HepG2 (cell line): ENCODE results near the gene CTBP1. TPM values are rescaled to one million over a fixed set of nuclear protein-coding genes. Genes with fewer than 3 reads are reported as not detected.
A peak's percentile ranks its signal among the peaks of the same experiment; 100 is the strongest.

ENCODE experiments used
- ATAC-seq: fragments of 200-7000 bp; cut with Tn5 transposase; 3 replicates; pipeline ENCODE4 v1.9.1; 2020; ENCODE audit warnings: mild to moderate bottlenecking, moderate library complexity
- BruUV-seq: library from RNA; stranded (reverse); fragments of 400-500 nt; replicated peaks from 2 replicates; lab custom pipeline; 2021; lab: Mats Ljungman, UMichigan
- CTCF ChIA-PET: fragments of 300-600 bp; formaldehyde crosslinking; extraction: SDS; loops from one replicate; lab custom pipeline; 2021; ENCODE audit warnings: low total read pairs, inconsistent platforms, low intra/inter-chr PET ratio; lab: Yijun Ruan, JAX
- POLR2A ChIA-PET: fragments of 350-600 bp; sonication (Branson Sonifier 250); formaldehyde crosslinking; loops from one replicate; lab custom pipeline; 2020; ENCODE audit warnings: antibody characterized with exemption, inconsistent platforms; lab: Yijun Ruan, JAX
- DNase-seq: peaks from one replicate; pipeline ENCODE4 v3.0.0-alpha.2; 2015; ENCODE audit warnings: low spot score
- FAIRE-seq: peaks from 3 replicates; lab custom pipeline; 2011; peaks lifted over from hg19 to GRCh38; lab: Jason Lieb, UNC
- H2AFZ ChIP-seq: one replicate; pipeline ENCODE4 v1.6.1; 2011; ENCODE audit warnings: low read length, inconsistent platforms
- H3K27ac ChIP-seq: fragments of 300-600 bp; 3 replicates; pipeline ENCODE4 v1.8.0; 2011; ENCODE audit warnings: mixed run types, mild to moderate bottlenecking, mixed read lengths, low read length, inconsistent platforms; ENCODE audit not compliant: insufficient read depth; ENCODE audit errors: extremely low read length
- H3K27me3 ChIP-seq, 2 experiments: fragments of 200-600 bp in 1 of 2; 2 replicates in 1 of 2; 3 replicates in 1 of 2; pipeline versions ENCODE4 v1.6.0 to v1.8.0; 2011; ENCODE audit warnings: low read length in 2 of 2, mild to moderate bottlenecking in 2 of 2, moderate library complexity in 2 of 2, inconsistent platforms in 1 of 2; ENCODE audit not compliant: insufficient read depth in 2 of 2, control insufficient read depth in 1 of 2
- H3K36me3 ChIP-seq, 2 experiments: fragments of 200-600 bp in 1 of 2; replicated peaks in 1 of 2; 2 replicates in 1 of 2; 3 replicates in 1 of 2; pipeline versions ENCODE4 v1.5.1 to v1.8.0; 2011; ENCODE audit warnings: low read length in 2 of 2, inconsistent platforms in 1 of 2; ENCODE audit not compliant: insufficient read depth in 2 of 2, control insufficient read depth in 1 of 2
- H3K4me1 ChIP-seq: 2 replicates; pipeline ENCODE4 v1.5.1; 2012; ENCODE audit warnings: low read length, inconsistent platforms; ENCODE audit not compliant: insufficient read depth
- H3K4me2 ChIP-seq: 2 replicates; pipeline ENCODE4 v1.6.0; 2011; ENCODE audit warnings: low read depth, low read length, inconsistent platforms
- H3K4me3 ChIP-seq, 3 experiments: fragments of 200-600 bp in 1 of 3; sonication (generic), shearing (Covaris generic) in 1 of 3; replicated peaks in 1 of 3; 2 replicates each; pipeline ENCODE4 v1.5.1; 2011 to 2016; ENCODE audit warnings: low read length in 3 of 3, inconsistent platforms in 2 of 3, low read depth in 2 of 3, mild to moderate bottlenecking in 2 of 3, control low read depth in 1 of 3, mixed read lengths in 1 of 3; ENCODE audit not compliant: insufficient read depth in 1 of 3
- H3K79me2 ChIP-seq: one replicate; pipeline ENCODE4 v1.6.1; 2011; ENCODE audit warnings: low read length, inconsistent platforms; ENCODE audit not compliant: insufficient read depth
- H3K9ac ChIP-seq: 2 replicates; pipeline ENCODE4 v1.6.0; 2011; ENCODE audit warnings: mild to moderate bottlenecking, low read depth, low read length, inconsistent platforms; ENCODE audit not compliant: insufficient read depth
- H3K9me3 ChIP-seq: 2 replicates; pipeline ENCODE4 v1.5.1; 2012; ENCODE audit warnings: mild to moderate bottlenecking, low read length
- H4K20me1 ChIP-seq: 2 replicates; pipeline ENCODE4 v1.6.0; 2011; ENCODE audit warnings: inconsistent platforms, mild to moderate bottlenecking, low read length, moderate library complexity; ENCODE audit not compliant: insufficient read depth
- DMAP1 ChIP-seq: IDR thresholded peaks from 2 replicates; pipeline ENCODE4 v1.6.1; 2016
- FOXM1 ChIP-seq: sonication (generic); formaldehyde crosslinking; IDR thresholded peaks from 2 replicates; pipeline ENCODE4 v1.5.0; 2020; ENCODE audit warnings: missing genetic modification reagents
- JDP2 ChIP-seq: sonication (generic); formaldehyde crosslinking; IDR thresholded peaks from 2 replicates; pipeline ENCODE4 v1.8.1; 2022; ENCODE audit warnings: missing genetic modification reagents, borderline replicate concordance
- NRL ChIP-seq: sonication (generic); formaldehyde crosslinking; IDR thresholded peaks from 2 replicates; pipeline ENCODE4 v1.5.0; 2020; ENCODE audit warnings: missing genetic modification reagents, mild to moderate bottlenecking, moderate library complexity, borderline replicate concordance
- SMAD1 ChIP-seq: sonication (generic); formaldehyde crosslinking; IDR thresholded peaks from 2 replicates; pipeline ENCODE4 v1.4.0; 2020; ENCODE audit warnings: missing genetic modification reagents, low read depth, mild to moderate bottlenecking, borderline replicate concordance
- TBL1XR1 ChIP-seq: fragments of 150-350 bp; IDR thresholded peaks from 2 replicates; pipeline ENCODE4 v1.6.1; 2014; ENCODE audit warnings: borderline replicate concordance, low read length; ENCODE audit not compliant: partially characterized antibody
- ZFP90 ChIP-seq: sonication (generic); formaldehyde crosslinking; IDR thresholded peaks from 2 replicates; pipeline ENCODE4 v1.8.0; 2022; ENCODE audit warnings: missing genetic modification reagents, mild to moderate bottlenecking, inconsistent platforms, borderline replicate concordance
- ZNF207 ChIP-seq: fragments of 450-650 bp; IDR thresholded peaks from 2 replicates; pipeline ENCODE4 v1.6.1; 2016; ENCODE audit warnings: antibody characterized with exemption, borderline replicate concordance
- ZNF766 ChIP-seq: sonication (generic); formaldehyde crosslinking; IDR thresholded peaks from 2 replicates; pipeline ENCODE4 v1.5.0; 2020; ENCODE audit warnings: missing genetic modification reagents, borderline replicate concordance
- ZXDC ChIP-seq: sonication (generic); formaldehyde crosslinking; IDR thresholded peaks from 2 replicates; pipeline ENCODE4 v1.5.0; 2020; ENCODE audit warnings: mild to moderate bottlenecking, missing genetic modification reagents
- WGBS: methylation state at CpG from one replicate; pipeline ENCODE4 v1.1.6; 2017; ENCODE audit warnings: low lambda C conversion rate; 5-methylcytosine and 5-hydroxymethylcytosine counted together
- in situ Hi-C: cut with HindIII; loops from 2 replicates; pipeline ENCODE4 v1.10.0; 2017; ENCODE audit warnings: low pct_unique_long_range_greater_than_20kb; ENCODE audit not compliant: extremely low pct_ligation_motif_present
- intact Hi-C: fragments of 100-400 bp; cut with micrococcal nuclease; formaldehyde crosslinking; loops from one replicate; pipeline ENCODE4 v1.10.0; 2022; ENCODE audit not compliant: unreplicated experiment
- polyA plus RNA-seq, 8 experiments: library from polyadenylated mRNA; depleted of rRNA in 3 of 8; stranded (reverse) in 7 of 8; unstranded in 1 of 8; fragments of >200 nt; fragmentation: Illumina TruSeq in 4 of 8; extraction: Trizol in 4 of 8; gene quantifications; 2 replicates each; pipeline versions ENCODE4 v1.2.1 to v1.2.3, GENCODE V29; 2011 to 2016; ENCODE audit warnings: low read depth in 4 of 8, missing spikeins in 1 of 8, mixed read lengths in 1 of 8; ENCODE audit not compliant: insufficient read depth in 1 of 8
- total RNA-seq, 5 experiments: library from RNA; depleted of rRNA; stranded (reverse); fragments of >200 nt; fragmentation: Illumina TruSeq; extraction: Trizol; gene quantifications; 2 replicates each; pipeline ENCODE4 v1.2.3, GENCODE V29; 2016; ENCODE audit warnings: low read depth in 1 of 5
- TF ChIP-seq, protein P1 (sequence below): sonication (generic); formaldehyde crosslinking; IDR thresholded peaks from 2 replicates; pipeline ENCODE4 v1.4.0; 2020; ENCODE audit warnings: missing genetic modification reagents, borderline replicate concordance
- TF ChIP-seq, protein P2 (sequence below): sonication (generic); formaldehyde crosslinking; IDR thresholded peaks from 2 replicates; pipeline ENCODE4 v1.8.0; 2022; ENCODE audit warnings: missing genetic modification reagents, mild to moderate bottlenecking, inconsistent platforms, borderline replicate concordance
- TF ChIP-seq, protein P3 (sequence below): sonication (generic); formaldehyde crosslinking; IDR thresholded peaks from 2 replicates; pipeline ENCODE4 v1.8.0; 2022; ENCODE audit warnings: missing genetic modification reagents, mild to moderate bottlenecking, moderate library complexity, borderline replicate concordance

The CTBP1 gene
- total and polyA plus RNA-seq, 2 of the 13 experiments (the other 11 are each of a cell fraction or from before 2014, with no cell fraction given), result 78.5 to 112 TPM

DNA sequence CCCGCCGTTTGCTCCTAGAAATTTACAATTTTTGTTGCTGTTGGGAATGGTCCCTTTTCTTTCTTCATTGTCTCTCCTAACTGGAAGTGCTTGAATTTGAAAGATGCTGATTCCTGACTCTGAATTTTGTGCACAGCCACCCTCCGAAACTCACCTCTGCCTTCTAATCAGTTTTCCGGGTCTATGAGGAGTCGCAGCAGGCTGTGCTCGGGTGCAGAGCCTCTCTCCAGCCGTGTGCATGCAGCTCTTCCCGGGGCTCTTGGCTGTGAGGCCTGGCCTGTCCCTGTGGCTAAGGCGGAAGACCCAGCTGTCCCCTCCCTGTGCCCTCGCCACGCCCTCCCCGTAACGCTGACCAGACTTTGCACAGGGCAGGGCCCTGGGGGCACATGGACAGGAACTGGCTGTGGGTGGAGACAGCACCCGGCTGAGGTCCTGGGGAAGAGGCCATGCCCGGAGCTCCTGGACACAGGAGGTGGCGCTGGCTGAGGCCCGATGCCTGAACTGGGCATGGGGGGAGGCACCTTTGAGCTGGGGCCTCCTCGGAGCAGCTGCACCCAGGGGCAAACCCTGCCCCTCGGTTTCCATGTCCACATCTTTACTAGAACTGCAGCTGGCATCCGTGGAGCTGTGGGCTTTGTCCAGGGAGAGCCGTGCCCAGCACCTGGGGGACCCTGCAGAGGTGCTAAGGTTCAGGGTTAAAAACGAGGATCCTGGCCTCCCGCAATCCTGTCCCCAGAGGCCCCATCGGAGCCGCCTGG is 43.9 kb downstream of the CTBP1 start:
- ChIA-PET CTCF (no interaction called here), POLR2A (interaction anchor here (0.6 to 5.3 kb wide), 19 partner anchors 8 to 212 kb away, joined by 3 to 95 read pairs (median 4); partner anchors contain the start of genes SLC26A1, SPON2 and UVSSA)
- H4K20me1 ChIP-seq, result no peaks in the 10 kb centered on the region
- H3K36me3 ChIP-seq, result no peaks in the 10 kb centered on the region; a peak in 1 of 5 replicates
- peaks cover 2% of the 10 kb centered on the region for H3K79me2 ChIP-seq
- H3K27me3 ChIP-seq, result no peaks in the 10 kb centered on the region
- ATAC-seq (peak; percentile 90), FAIRE-seq (peak; percentile 89), DNase-seq (peak; percentile 87)
- H3K4me2 ChIP-seq, result peak overlapping the region; percentile 98
- H3K4me3 ChIP-seq, result peak overlapping the region; percentile 51 to 76 (median 70)
- H3K9me3 ChIP-seq, result no peaks in the 10 kb centered on the region
- H3K4me1 ChIP-seq, result peaks cover 45% of the 10 kb centered on the region
- intact Hi-C loops (loop anchor here (1.0 kb wide), 1 partner anchor 32 kb away; no protein-coding TSS in a partner anchor), in situ Hi-C loops (loop anchor here (5.0 kb wide), 1 partner anchor 33 kb away; the partner anchor contains the start of gene SPON2)
- H3K27ac ChIP-seq, result peak overlapping the region; percentile 74
- WGBS, result 0% methylated on average over 8 of the region's 25 CpGs
- TSS peak; percentile 83 for BruUV-seq
- H2AFZ ChIP-seq, result no peak overlapping the region
- peak overlapping the region; percentile 79 for H3K9ac ChIP-seq
- TF ChIP-seq JDP2 (CRISPR knock-in tag) (no peak), ZFP90 (CRISPR knock-in tag) (0 out of 2 replicates have a peak, but pooled peaks have one; percentile 65), ZNF207 (no peak), FOXM1 (CRISPR knock-in tag) (no peak), TBL1XR1 (no peak), ZNF766 (CRISPR knock-in tag) (no peak), ZXDC (CRISPR knock-in tag) (no peak; the same call in 1 of the 2 replicates), DMAP1 (CRISPR knock-in tag) (peak; percentile 94), NRL (CRISPR knock-in tag) (no peak; the same call in 1 of the 2 replicates), SMAD1 (CRISPR knock-in tag) (peak; percentile 64; the same call in 1 of the 2 replicates)
- TF ChIP-seq, protein P1, sequence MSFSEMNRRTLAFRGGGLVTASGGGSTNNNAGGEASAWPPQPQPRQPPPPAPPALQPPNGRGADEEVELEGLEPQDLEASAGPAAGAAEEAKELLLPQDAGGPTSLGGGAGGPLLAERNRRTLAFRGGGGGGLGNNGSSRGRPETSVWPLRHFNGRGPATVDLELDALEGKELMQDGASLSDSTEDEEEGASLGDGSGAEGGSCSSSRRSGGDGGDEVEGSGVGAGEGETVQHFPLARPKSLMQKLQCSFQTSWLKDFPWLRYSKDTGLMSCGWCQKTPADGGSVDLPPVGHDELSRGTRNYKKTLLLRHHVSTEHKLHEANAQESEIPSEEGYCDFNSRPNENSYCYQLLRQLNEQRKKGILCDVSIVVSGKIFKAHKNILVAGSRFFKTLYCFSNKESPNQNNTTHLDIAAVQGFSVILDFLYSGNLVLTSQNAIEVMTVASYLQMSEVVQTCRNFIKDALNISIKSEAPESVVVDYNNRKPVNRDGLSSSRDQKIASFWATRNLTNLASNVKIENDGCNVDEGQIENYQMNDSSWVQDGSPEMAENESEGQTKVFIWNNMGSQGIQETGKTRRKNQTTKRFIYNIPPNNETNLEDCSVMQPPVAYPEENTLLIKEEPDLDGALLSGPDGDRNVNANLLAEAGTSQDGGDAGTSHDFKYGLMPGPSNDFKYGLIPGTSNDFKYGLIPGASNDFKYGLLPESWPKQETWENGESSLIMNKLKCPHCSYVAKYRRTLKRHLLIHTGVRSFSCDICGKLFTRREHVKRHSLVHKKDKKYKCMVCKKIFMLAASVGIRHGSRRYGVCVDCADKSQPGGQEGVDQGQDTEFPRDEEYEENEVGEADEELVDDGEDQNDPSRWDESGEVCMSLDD (CRISPR knock-in tag), result no peak; the same call in 1 of the 2 replicates
- TF ChIP-seq, protein P2, sequence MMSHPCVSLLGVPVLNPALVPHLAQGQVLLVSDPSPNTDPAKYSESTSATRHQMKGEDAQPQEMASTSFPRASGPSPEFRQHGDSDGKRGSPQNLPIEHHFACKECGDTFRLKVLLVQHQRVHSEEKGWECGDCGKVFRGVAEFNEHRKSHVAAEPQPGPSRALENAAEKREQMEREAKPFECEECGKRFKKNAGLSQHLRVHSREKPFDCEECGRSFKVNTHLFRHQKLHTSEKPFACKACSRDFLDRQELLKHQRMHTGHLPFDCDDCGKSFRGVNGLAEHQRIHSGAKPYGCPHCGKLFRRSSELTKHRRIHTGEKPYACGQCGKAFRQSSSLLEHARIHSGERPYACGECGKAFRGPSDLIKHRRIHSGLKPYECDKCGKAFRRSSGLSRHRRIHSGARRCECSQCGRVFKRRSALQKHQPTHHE, result peak; percentile 91; the same call in 1 of the 2 replicates
- TF ChIP-seq, protein P3, sequence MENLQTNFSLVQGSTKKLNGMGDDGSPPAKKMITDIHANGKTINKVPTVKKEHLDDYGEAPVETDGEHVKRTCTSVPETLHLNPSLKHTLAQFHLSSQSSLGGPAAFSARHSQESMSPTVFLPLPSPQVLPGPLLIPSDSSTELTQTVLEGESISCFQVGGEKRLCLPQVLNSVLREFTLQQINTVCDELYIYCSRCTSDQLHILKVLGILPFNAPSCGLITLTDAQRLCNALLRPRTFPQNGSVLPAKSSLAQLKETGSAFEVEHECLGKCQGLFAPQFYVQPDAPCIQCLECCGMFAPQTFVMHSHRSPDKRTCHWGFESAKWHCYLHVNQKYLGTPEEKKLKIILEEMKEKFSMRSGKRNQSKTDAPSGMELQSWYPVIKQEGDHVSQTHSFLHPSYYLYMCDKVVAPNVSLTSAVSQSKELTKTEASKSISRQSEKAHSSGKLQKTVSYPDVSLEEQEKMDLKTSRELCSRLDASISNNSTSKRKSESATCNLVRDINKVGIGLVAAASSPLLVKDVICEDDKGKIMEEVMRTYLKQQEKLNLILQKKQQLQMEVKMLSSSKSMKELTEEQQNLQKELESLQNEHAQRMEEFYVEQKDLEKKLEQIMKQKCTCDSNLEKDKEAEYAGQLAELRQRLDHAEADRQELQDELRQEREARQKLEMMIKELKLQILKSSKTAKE (CRISPR knock-in tag), result peak; percentile 89
